GM19324 (cell line): ENCODE data around the gene NUDT2.

Source experiments
- ATAC-seq: cut with Tn5 transposase; IDR thresholded peaks from one replicate; pipeline ENCODE4 v1.9.1; 2021; ENCODE audit warnings: mild to moderate bottlenecking, moderate library complexity; ENCODE audit not compliant: unreplicated experiment, low FRiP score

NUDT2 gene

GRCh38 chr9:34369636-34370035, 40.3 kb downstream of the NUDT2 start:
- no peak for ATAC-seq

- ATAC-seq: no peak
Observed at GRCh38 chr9:34370335-34370969, 41.1 kb downstream of the NUDT2 start.

- no peak for ATAC-seq
Observed at GRCh38 chr9:34370970-34371880, 41.9 kb downstream of the NUDT2 start.

DNA sequence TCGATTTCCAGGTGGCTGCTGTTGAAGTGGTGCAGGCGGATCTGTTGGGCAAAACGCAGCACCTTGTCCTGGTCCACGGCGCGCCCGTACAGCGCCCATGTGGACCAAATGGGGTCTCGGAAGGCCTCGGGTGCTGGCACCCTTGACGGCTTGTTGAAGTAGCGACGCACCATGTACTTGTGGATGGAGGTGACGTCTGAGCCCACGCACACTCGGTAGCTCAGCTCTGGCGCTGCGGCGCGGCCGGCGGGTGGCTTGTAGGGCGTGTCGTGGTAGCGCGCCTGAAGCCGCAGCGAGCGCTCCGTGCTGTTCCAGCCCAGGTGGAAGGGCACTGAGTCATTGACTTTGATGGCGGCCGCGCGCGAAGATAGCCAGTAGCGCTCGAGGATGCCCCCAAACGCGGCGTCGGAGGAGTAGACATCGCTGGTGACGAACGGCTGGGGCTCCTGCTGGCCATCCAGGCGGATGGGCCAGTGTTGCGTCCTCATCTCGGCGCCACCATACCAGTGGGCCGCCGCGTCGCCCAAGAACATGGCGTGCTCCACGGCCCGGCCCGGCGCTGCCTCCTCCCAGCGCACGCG, 42.6 kb downstream of the NUDT2 start:
- no peak for ATAC-seq

- ATAC-seq: no peak
Observed at GRCh38 chr9:34372467-34373011, 43.2 kb downstream of the NUDT2 start.

- no peak for ATAC-seq
Observed at GRCh38 chr9:34373749-34374148, 44.4 kb downstream of the NUDT2 start.

DNA sequence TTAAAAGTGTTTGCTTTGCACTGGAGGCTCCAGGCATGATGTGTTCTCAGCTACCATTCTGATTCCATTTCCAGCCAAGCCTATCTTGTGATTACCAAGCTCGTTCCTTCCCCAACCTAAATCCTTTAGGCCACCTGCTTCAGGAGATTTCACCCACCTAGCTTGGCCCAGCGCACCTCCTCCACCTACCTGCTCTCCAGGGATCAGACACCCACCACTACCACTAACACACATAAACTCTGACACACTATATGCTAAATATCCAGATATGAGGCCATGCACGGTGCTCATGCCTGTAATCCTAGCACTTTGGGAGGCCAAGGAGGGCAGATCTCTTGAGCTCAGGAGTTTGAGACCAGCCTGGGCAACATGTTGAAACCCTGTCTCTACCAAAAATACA, 45.0 kb downstream of the NUDT2 start:
- no peak for ATAC-seq

DNA sequence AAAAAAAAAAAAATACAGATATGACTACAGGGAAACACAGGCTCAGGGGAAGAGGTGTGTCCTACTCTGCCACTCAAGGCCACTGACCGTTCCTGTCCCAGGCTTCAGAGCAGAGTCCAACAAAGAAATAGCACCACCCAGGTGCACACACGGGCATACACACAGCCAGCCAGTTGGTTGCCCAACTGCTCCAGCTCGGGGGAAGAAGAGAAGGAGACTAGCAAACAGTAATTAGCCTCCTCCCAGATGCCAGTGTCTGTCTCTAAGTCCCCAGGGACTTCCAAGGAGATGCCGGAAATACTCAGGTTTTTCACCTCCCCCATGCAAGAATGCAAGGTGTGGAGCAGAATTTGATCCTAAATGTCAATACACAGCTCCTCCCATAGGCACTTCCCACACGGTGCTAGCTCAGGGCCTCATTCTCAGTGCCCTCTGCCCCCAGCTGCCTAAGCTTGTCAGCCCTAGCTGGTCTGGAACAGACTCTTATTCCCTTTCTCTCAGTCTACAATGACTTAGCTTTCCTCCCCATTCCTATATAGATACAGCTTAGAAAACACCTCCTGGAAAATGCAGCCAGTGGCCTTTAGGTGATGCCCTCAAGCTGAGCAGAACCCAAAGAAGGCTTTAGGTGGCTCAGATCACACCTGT, 45.7 kb downstream of the NUDT2 start:
- ATAC-seq: no peak

DNA sequence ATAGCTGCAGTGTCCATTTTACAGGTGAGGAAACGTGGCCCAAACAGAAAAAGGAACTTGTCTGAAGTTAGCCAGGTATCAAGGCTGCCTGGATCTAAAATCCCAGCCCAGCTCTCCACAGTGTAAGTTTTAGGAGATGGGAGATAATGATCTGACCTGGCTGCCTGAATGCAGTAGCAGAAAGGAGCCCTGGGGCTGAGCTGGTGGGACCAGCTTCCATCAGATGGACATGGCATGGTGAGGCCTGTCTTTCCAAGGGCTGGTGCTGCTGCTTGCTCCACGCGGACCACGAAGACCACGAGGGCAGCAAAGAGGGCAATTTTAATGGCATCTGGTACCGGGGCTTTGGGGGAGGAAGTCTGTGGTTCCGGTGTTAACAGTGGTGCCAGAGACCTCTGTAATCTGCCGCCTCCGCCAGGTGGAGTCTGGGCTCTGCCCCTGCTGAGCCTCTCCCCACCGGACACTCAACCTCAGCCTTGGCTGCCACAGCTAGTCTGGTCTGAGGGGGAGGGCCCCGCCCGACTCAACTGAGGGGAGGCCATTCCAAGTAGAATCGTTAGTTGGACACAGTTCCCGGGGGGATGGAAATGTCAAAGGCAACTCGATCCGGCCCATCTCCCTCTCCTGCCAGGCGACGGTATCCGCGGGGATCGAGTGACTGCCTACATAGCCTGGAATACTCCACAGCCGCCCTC, 46.7 kb downstream of the NUDT2 start:
- no peak for ATAC-seq

DNA sequence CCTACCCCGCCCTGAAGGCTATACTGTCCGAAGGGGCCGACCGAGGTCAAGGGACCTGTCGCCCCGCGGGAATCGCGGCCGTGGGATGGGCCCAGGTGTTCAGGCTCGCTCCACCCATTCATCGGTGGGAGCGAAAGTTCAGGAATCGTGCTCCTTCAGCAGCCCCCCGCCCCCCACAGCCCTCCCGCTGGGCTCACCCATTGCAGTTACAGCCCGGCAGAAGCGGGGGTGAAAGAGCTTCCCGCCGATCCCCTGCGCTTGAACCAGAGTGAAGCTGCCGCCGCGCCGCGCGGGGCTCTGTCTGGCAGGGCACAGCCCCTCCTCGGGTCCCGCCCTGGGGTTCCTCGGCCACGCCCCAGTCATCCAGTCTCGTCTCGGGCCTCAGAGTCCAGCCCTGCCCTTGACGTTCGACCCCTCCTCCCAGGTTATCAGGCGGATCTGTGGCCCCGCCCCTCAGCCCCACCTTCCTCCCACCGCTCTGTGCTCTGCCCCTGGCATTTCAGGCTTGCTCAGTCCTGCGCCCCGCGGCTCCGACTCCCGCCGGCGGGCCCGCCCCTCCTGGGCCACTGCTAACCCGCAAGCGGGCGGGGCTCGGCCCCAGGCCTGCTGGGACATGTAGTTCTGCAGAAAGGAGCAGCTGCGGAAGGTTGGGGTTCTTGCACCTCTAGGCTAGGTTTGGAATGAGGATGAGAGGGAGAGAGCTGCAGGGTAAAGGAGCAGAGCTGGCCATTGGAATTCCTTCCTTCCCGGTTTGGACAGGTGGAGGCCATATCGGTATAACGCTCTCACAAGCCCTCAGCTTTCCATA, 47.4 kb downstream of the NUDT2 start, which contains the start of gene MYORG:
Gene MYORG (minus strand): TSS at position 303 of the 808 bp plus-strand sequence. CDS start 3,955 bp downstream, outside the sequence.
- ATAC-seq: peak; percentile 89

DNA sequence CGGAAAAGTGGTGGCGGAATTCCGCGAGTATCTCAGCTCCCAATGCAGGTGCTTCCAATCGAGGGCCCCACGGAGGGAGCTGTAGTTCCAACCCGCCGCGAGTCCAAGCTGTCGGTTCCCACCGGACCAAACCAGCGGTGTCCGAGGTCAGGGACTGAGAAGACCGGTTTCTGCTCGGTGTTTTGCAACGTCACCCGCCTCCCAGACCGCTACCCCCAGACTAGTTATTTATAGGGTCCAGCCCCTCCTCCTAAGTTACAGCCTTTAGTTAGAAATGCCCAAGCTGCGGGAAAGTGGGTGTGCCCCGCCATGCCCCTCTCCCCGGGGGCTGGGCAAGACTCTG, 48.0 kb downstream of the NUDT2 start:
- ATAC-seq: no peak

GRCh38 chr9:34378376-34379060, 49.1 kb downstream of the NUDT2 start:
- ATAC-seq: no peak

DNA sequence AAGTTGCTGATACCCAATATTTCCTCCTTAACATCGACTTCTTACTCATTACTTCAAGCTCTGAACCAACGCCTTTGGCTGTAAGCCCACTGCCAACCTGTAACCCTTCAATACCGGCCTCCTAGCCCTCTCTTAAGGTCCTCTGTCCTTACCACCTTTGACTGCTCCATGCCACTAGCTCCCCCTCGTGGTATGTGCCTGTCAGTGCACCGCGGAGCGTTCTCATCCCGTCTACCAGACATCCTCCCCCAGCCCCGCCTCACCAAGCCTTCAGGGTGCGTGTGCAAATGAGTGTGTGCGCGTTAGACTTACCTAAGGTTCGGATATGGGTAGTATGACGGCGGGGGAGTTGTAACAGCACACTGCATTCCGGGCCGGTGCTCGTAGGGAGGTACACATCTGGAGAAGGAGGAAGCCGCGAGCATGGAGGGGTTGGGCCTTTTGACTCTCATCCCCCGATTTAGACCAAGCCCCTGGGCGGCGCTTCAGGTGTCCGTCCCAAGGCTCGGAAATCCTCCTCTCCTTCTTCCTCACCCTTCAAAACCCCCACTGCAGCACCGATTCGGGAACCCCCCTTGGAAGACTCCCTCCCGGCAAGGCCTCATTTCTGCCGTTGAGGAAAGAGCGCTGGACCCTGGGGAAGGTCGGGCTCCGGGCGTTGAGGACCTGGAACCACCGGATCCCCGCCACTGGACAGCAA, 50.1 kb downstream of the NUDT2 start:
- no peak for ATAC-seq

DNA sequence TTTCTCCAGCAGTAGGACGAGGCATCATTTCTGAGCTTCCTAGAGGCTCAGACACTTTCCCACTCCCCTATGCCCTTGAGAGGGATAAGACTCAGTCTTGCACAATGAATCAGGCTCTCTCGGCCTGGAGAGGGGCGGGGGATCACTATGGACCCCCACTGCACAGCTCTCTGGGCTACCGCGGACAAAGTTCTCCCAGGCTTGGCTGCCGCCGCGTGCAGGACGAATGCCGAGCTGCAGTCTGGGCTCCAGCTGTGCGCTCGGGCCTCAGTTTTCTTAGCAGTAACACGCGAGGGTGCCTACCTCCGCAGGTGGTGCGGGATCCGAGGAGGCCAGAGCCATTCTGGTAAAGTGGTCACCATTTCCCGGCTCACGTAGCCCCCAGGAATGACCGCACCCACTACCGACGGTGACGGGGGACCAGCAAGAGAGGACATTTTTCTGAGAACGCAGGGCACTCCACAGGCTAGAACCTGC, 50.7 kb downstream of the NUDT2 start:
- no peak for ATAC-seq

GRCh38 chr9:34380511-34381315, 51.3 kb downstream of the NUDT2 start:
- ATAC-seq: no peak

DNA sequence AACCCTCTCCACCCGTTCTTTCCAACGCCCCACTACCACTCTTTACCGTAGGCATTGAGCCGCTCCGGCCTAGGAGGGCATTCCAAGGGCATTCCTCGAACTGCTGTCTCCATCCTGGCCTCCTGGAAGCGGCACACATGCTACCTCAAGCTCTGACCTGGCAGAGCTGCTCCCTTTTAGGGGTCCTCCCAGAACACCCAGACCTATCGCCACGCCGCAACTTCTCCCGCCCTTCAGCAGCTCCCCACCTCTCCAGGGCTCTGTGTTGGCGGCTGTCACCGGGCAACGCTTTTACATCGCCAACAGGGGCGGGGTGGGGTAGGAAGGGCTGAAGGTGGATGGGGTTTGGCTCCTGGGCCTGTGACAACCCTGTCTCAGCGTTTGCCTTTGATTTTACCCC, 52.0 kb downstream of the NUDT2 start:
- no peak for ATAC-seq

- no peak for ATAC-seq
Observed at GRCh38 chr9:34382054-34382453, 52.7 kb downstream of the NUDT2 start.
